ENCODE results near the gene KLHL13.

The KLHL13 gene

GRCh38 chrX:118039591-118039990 is 77.0 kb downstream of the KLHL13 start:
- H3K4me2 ChIP-seq (ENCODE audit: low read depth, low read length, poor library complexity, severe bottlenecking) = no peak overlapping the region
- H3K9ac ChIP-seq (ENCODE audit: low read depth, low read length, poor library complexity, severe bottlenecking) = no peak overlapping the region
- H3K9me2 ChIP-seq (replicated peaks; ENCODE audit: low read depth, low read length) = no peaks in the 10 kb centered on the region
- TF ChIP-seq, protein P1, sequence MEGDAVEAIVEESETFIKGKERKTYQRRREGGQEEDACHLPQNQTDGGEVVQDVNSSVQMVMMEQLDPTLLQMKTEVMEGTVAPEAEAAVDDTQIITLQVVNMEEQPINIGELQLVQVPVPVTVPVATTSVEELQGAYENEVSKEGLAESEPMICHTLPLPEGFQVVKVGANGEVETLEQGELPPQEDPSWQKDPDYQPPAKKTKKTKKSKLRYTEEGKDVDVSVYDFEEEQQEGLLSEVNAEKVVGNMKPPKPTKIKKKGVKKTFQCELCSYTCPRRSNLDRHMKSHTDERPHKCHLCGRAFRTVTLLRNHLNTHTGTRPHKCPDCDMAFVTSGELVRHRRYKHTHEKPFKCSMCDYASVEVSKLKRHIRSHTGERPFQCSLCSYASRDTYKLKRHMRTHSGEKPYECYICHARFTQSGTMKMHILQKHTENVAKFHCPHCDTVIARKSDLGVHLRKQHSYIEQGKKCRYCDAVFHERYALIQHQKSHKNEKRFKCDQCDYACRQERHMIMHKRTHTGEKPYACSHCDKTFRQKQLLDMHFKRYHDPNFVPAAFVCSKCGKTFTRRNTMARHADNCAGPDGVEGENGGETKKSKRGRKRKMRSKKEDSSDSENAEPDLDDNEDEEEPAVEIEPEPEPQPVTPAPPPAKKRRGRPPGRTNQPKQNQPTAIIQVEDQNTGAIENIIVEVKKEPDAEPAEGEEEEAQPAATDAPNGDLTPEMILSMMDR (conservative IDR thresholded peaks at IDR 0.05; ENCODE audit: low read length) = no peak
- TF ChIP-seq EZH2phosphoT487 (IDR thresholded peaks at IDR 0.05; ENCODE audit: borderline replicate concordance) = no peak
- H3K27me3 ChIP-seq (ENCODE audit: insufficient read depth, low read length, poor library complexity, severe bottlenecking) = no peaks in the 10 kb centered on the region
- no peaks in the 10 kb centered on the region for H3F3A ChIP-seq (ENCODE audit: low read depth)
- H3K4me1 ChIP-seq (ENCODE audit: insufficient read depth, low read length, poor library complexity, severe bottlenecking) = no peaks in the 10 kb centered on the region
- H3K79me2 ChIP-seq (ENCODE audit: insufficient read depth, low read length) = no peaks in the 10 kb centered on the region
- H3K9me3 ChIP-seq (ENCODE audit: insufficient read depth, low read depth, low read length) = no peaks in the 10 kb centered on the region
- H3K36me3 ChIP-seq (ENCODE audit: insufficient read depth, low read length) = no peaks in the 10 kb centered on the region
- H2AFZ ChIP-seq (ENCODE audit: low read length) = no peak overlapping the region
- no peak overlapping the region for H3K4me3 ChIP-seq (ENCODE audit: low read length, poor library complexity, severe bottlenecking)
- no peaks in the 10 kb centered on the region for H4K20me1 ChIP-seq (ENCODE audit: insufficient read depth, low read length, poor library complexity, severe bottlenecking)

DNA sequence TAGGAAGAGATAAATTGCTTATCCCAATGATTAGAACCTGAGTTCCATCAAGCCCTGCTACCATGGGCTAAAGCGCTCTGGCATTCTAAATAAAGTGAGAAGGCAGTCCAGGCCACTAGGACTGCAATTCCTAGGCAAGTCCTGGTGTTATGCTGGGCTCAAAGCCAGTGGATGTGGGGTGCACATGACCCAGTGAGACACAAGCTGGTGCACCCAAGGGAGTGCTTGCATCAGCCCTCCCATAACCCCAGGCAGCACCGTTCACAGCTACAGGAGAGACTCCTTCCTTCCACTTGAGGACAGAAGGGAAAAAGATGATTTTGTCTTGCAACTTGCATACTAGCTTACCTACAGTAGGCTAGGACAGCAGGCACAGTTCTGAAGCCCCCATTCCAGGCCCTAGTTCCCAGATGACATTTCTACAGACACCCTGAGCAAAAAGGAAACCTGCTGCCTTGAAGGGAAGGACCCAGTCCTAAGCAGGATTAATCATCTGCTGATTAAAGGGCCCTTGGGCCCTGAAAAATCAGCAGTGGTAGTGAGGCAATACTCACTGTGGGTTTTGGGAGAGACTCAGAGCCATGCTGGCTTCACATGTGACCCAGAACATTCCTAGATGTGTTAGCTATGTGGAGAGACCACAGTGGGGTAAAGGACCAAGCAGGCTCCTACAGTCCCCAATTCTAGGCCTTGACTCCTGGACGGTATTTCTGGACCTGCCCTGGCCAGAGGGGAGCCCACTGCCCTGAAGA is 77.8 kb downstream of the KLHL13 start:
- Histone ChIP-seq H3K36me3 (ENCODE audit: insufficient read depth, low read length) (no peaks in the 10 kb centered on the region), H3K27me3 (ENCODE audit: insufficient read depth, low read length, poor library complexity, severe bottlenecking) (no peaks in the 10 kb centered on the region), H3K79me2 (ENCODE audit: insufficient read depth, low read length) (no peaks in the 10 kb centered on the region), H3K4me2 (ENCODE audit: low read depth, low read length, poor library complexity, severe bottlenecking) (no peak overlapping the region), H4K20me1 (ENCODE audit: insufficient read depth, low read length, poor library complexity, severe bottlenecking) (no peaks in the 10 kb centered on the region), H3K9me2 (replicated peaks; ENCODE audit: low read depth, low read length) (no peaks in the 10 kb centered on the region), H3K9me3 (ENCODE audit: insufficient read depth, low read depth, low read length) (no peaks in the 10 kb centered on the region), H2AFZ (ENCODE audit: low read length) (no peak overlapping the region), H3F3A (ENCODE audit: low read depth) (no peaks in the 10 kb centered on the region), H3K4me3 (ENCODE audit: low read length, poor library complexity, severe bottlenecking) (no peak overlapping the region), H3K4me1 (ENCODE audit: insufficient read depth, low read length, poor library complexity, severe bottlenecking) (no peaks in the 10 kb centered on the region), H3K9ac (ENCODE audit: low read depth, low read length, poor library complexity, severe bottlenecking) (no peak overlapping the region)
- no peak for TF ChIP-seq EZH2phosphoT487 (IDR thresholded peaks at IDR 0.05; ENCODE audit: borderline replicate concordance)
- TF ChIP-seq, protein P1 (conservative IDR thresholded peaks at IDR 0.05; ENCODE audit: low read length) = no peak

DNA sequence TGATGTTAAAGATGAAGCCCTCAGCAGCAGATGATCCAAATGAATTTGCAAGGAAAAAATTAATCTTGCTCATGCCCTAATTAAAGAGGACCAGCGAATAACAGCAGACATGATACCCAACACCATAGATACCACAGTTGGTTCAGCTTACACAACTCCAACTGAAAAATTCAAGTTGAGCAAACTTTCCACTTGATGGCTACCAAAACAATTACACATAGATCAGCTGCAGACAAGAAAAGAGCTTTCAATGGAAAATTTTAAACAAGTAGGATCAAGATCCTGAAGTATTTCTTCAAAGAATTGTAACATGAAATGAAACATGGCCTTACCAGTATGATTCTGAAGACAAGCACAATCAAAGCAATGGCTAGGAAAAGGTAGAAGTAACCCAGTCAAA is 90.0 kb downstream of the KLHL13 start:
- no peaks in the 10 kb centered on the region for H3K27me3 ChIP-seq (ENCODE audit: insufficient read depth, low read length, poor library complexity, severe bottlenecking)

More for the DNA sequence above, 90.0 kb downstream of the KLHL13 start:
- Histone ChIP-seq H3K9ac (ENCODE audit: low read depth, low read length, poor library complexity, severe bottlenecking) (no peak overlapping the region), H3K36me3 (ENCODE audit: insufficient read depth, low read length) (no peaks in the 10 kb centered on the region), H3K79me2 (ENCODE audit: insufficient read depth, low read length) (no peaks in the 10 kb centered on the region), H2AFZ (ENCODE audit: low read length) (no peak overlapping the region), H3K4me1 (ENCODE audit: insufficient read depth, low read length, poor library complexity, severe bottlenecking) (no peaks in the 10 kb centered on the region), H3K4me2 (ENCODE audit: low read depth, low read length, poor library complexity, severe bottlenecking) (no peak overlapping the region), H3K9me2 (replicated peaks; ENCODE audit: low read depth, low read length) (no peaks in the 10 kb centered on the region), H3K4me3 (ENCODE audit: low read length, poor library complexity, severe bottlenecking) (no peak overlapping the region), H4K20me1 (ENCODE audit: insufficient read depth, low read length, poor library complexity, severe bottlenecking) (no peaks in the 10 kb centered on the region), H3F3A (ENCODE audit: low read depth) (no peaks in the 10 kb centered on the region), H3K9me3 (ENCODE audit: insufficient read depth, low read depth, low read length) (no peaks in the 10 kb centered on the region)
- TF ChIP-seq, protein P1 (conservative IDR thresholded peaks at IDR 0.05; ENCODE audit: low read length) = no peak
- TF ChIP-seq EZH2phosphoT487 (IDR thresholded peaks at IDR 0.05; ENCODE audit: borderline replicate concordance) = no peak

Measured in Loucy (cell line).